ENCODE measurements around the gene ARL15.

DNA sequence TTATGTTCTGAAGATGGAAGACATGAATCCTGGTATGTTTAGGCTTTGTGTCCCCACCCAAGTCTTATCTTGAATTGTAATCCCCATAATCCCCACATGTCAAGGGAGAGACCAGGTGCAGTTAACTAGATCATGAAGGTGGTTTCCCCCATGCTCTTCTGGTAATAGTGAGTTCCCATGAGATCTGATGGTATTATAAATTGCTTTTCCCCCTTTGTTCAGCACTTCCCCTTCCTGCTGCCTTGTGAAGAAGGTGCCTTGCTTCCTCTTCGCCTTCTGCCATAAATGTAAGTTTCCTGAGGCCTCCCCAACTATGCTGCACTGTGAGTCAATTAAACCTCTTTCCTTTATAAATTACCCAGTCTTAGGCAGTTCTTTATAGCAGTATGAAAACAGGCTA, 229.0 kb downstream of the ARL15 start:
- TF ChIP-seq, protein P1, sequence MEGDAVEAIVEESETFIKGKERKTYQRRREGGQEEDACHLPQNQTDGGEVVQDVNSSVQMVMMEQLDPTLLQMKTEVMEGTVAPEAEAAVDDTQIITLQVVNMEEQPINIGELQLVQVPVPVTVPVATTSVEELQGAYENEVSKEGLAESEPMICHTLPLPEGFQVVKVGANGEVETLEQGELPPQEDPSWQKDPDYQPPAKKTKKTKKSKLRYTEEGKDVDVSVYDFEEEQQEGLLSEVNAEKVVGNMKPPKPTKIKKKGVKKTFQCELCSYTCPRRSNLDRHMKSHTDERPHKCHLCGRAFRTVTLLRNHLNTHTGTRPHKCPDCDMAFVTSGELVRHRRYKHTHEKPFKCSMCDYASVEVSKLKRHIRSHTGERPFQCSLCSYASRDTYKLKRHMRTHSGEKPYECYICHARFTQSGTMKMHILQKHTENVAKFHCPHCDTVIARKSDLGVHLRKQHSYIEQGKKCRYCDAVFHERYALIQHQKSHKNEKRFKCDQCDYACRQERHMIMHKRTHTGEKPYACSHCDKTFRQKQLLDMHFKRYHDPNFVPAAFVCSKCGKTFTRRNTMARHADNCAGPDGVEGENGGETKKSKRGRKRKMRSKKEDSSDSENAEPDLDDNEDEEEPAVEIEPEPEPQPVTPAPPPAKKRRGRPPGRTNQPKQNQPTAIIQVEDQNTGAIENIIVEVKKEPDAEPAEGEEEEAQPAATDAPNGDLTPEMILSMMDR (IDR thresholded peaks at IDR 0.05): no peak
- no peak for TF ChIP-seq POLR2A (IDR thresholded peaks at IDR 0.05)

Measured in esophagus squamous epithelium (tissue), 4 donors.